Ovary (tissue), 10 donors: ENCODE results near the gene DDX60. TPM values are rescaled to one million over a fixed set of nuclear protein-coding genes. Genes with fewer than 3 reads are reported as not detected.

Experiments used
- DNase-seq, 5 donors: peaks; one replicate each; pipeline ENCODE4 v3.0.0-alpha.2; 2019 to 2020
- H3K27ac ChIP-seq, 2 donors: fragments of 200-600 bp; one replicate each; pipeline versions ENCODE4 v1.5.1 to v1.8.0; 2019 to 2022
- H3K27me3 ChIP-seq: fragments of 200-600 bp; one replicate; pipeline ENCODE4 v1.8.0; 2022
- H3K36me3 ChIP-seq: fragments of 200-600 bp; sonication (generic); one replicate; pipeline ENCODE4 v1.5.1; 2019
- H3K4me1 ChIP-seq: one replicate; pipeline ENCODE4 v1.8.1; 2013; ENCODE audit warnings: mild to moderate bottlenecking, moderate library complexity; ENCODE audit not compliant: insufficient read depth
- H3K4me3 ChIP-seq: fragments of 200-600 bp; sonication (generic); one replicate; pipeline ENCODE4 v1.5.1; 2017
- H3K9me3 ChIP-seq, 2 donors: fragments of 200-600 bp in 1 of 2; sonication (generic) in 1 of 2; one replicate each; pipeline versions ENCODE4 v1.5.1 to v1.8.1; 2013 to 2019; ENCODE audit warnings: mild to moderate bottlenecking in 1 of 2, moderate library complexity in 1 of 2
- EP300 ChIP-seq: sonication (generic); formaldehyde crosslinking; IDR thresholded peaks from one replicate; pipeline ENCODE4 v1.6.1; 2017; ENCODE audit warnings: antibody characterized with exemption
- POLR2A ChIP-seq: fragments of 450-650 bp; IDR thresholded peaks from one replicate; pipeline ENCODE4 v1.6.1; 2017; ENCODE audit warnings: antibody characterized with exemption, mild to moderate bottlenecking, moderate library complexity
- WGBS, 3 donors: extraction: QIAGEN DNeasy Blood & Tissue Kit in 1 of 3; methylation state at CpG; one replicate each; pipeline versions ENCODE4 v1.1.5 to v1.1.7; 2013 to 2017; 5-methylcytosine and 5-hydroxymethylcytosine counted together
- intact Hi-C, 4 donors: fragments of 100-400 bp; cut with DNase I; formaldehyde crosslinking; loops; one replicate each; pipeline versions ENCODE4 v1.11.0 to v1.15.1; 2022 to 2023
- long read RNA-seq, 3 donors: library from polyadenylated mRNA in 2 of 3; unstranded in 2 of 3; transcript quantifications; one replicate each; pipeline ENCODE4 v2.0.0 and lab custom pipeline, GENCODE V29; 2021 to 2026
- polyA plus RNA-seq, 2 donors: library from polyadenylated mRNA; stranded (reverse); fragments of 200-250 nt in 1 of 2; fragments of 350-450 nt in 1 of 2; fragmentation: Illumina TruSeq in 1 of 2; extraction: RNeasy Lipid Tissue Mini Kit (QIAGEN cat#74804) in 1 of 2; gene quantifications; one replicate each; pipeline ENCODE4 v1.2.3, GENCODE V29; 2013 to 2014
- total RNA-seq, 7 donors: library from RNA; depleted of rRNA in 2 of 7; stranded (reverse); fragments of >200 nt in 2 of 7; fragmentation: NEBNext Ultra II Directional in 3 of 7; extraction: Animal tissue kit (Norgen Biotek cat#: 25700) in 3 of 7; gene quantifications; one replicate each; pipeline versions ENCODE4 v1.1.0 to v1.2.4, GENCODE V29; 2016 to 2023
- TF ChIP-seq, protein P1 (sequence below), 3 donors: fragments of 450-650 bp in 2 of 3; fragments of 200-600 bp in 1 of 3; IDR thresholded peaks; one replicate each; pipeline versions ENCODE4 v1.5.1 to v1.8.0; 2016 to 2022; ENCODE audit warnings: antibody characterized with exemption in 3 of 3, mild to moderate bottlenecking in 1 of 3
- donor health status: DM: no; HTN: no; CAD: no; lungs with moderate emphysema.
- donor health status: DM: no; HTN: no; CAD: no.
- donor health status: Bipolar disorder and iron deficiency.
- donor health status: DM: yes; HTN: yes; CAD: no.
- donor health status: DM: no; HTN: no; CAD: no.
- donor health status: DM: yes; HTN: yes; CAD: no.

DDX60 gene
- total RNA-seq: 10 to 100 TPM; 15.3 to 31.6 (median 26.0) TPM
- 10 to 100 TPM; 12.0 to 15.5 TPM for polyA plus RNA-seq
- long read RNA-seq, donor 1, partial matches to known transcripts: 48 of 54 reads
- long read RNA-seq, donor 1, other reads (novel, unspliced or antisense): 6 of 54 reads
- long read RNA-seq, donor 2, full-length matches to known transcripts: 1 of 1 reads
- long read RNA-seq, donor 2, partial matches to known transcripts: 0 of 1 reads
- long read RNA-seq, donor 2, other reads (novel, unspliced or antisense): 0 of 1 reads
- long read RNA-seq, donor 3, full-length matches to known transcripts: 12 of 14 reads
- long read RNA-seq, donor 3, partial matches to known transcripts: 1 of 14 reads
- long read RNA-seq, donor 3, other reads (novel, unspliced or antisense): 1 of 14 reads

- no peaks in the 10 kb centered on the region for H3K36me3 ChIP-seq
- intact Hi-C loops: no loop called here
- TF ChIP-seq EP300: no peak
- TF ChIP-seq, protein P1, sequence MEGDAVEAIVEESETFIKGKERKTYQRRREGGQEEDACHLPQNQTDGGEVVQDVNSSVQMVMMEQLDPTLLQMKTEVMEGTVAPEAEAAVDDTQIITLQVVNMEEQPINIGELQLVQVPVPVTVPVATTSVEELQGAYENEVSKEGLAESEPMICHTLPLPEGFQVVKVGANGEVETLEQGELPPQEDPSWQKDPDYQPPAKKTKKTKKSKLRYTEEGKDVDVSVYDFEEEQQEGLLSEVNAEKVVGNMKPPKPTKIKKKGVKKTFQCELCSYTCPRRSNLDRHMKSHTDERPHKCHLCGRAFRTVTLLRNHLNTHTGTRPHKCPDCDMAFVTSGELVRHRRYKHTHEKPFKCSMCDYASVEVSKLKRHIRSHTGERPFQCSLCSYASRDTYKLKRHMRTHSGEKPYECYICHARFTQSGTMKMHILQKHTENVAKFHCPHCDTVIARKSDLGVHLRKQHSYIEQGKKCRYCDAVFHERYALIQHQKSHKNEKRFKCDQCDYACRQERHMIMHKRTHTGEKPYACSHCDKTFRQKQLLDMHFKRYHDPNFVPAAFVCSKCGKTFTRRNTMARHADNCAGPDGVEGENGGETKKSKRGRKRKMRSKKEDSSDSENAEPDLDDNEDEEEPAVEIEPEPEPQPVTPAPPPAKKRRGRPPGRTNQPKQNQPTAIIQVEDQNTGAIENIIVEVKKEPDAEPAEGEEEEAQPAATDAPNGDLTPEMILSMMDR (IDR thresholded peaks at IDR 0.05): peak in 2 of 3 donors; percentile 10 to 41
- peak; percentile 38 for TF ChIP-seq POLR2A
- H3K4me1 ChIP-seq: peaks cover 3% of the 10 kb centered on the region
- no peaks in the 10 kb centered on the region for H3K27me3 ChIP-seq
- H3K27ac ChIP-seq: peak within 1 kb of the TSS; percentile 96 to 97
- H3K9me3 ChIP-seq: no peaks in the 10 kb centered on the region
- peak; percentile 76 to 80 (median 78) for DNase-seq
- 0 to 1% (median 1%) methylated on average over 31 to 38 of the region's 38 CpGs for WGBS, 3 donors
- peak within 1 kb of the TSS; percentile 88 for H3K4me3 ChIP-seq
Observed at GRCh38 chr4:168318266-168318895, at the start of gene DDX60. Gene DDX60 (minus strand): TSS chr4:168318752. CDS start chr4:168311259, 7,493 bp downstream.

- Histone ChIP-seq H3K27me3 (peaks cover 2% of the 10 kb centered on the region), H3K27ac (no peak overlapping the region), H3K4me3 (no peak overlapping the region), H3K36me3 (no peaks in the 10 kb centered on the region), H3K9me3 (no peaks in the 10 kb centered on the region), H3K4me1 (no peaks in the 10 kb centered on the region)
- no peak for TF ChIP-seq POLR2A
- TF ChIP-seq, protein P1 (IDR thresholded peaks at IDR 0.05): no peak
- TF ChIP-seq EP300: no peak
- DNase-seq: no peak
- intact Hi-C loops: no loop called here
- 89 to 97% (median 90%) methylated on average over 3 of the region's 3 CpGs for WGBS, 3 donors
Observed at GRCh38 chr4:168367065-168367464, 48.5 kb upstream of the DDX60 start.

- no peaks in the 10 kb centered on the region for H3K36me3 ChIP-seq
- WGBS, 3 donors: 74 to 89% (median 83%) methylated on average over 4 of the region's 4 CpGs
- no peak overlapping the region for H3K4me3 ChIP-seq
- intact Hi-C loops: no loop called here
- no peak for TF ChIP-seq EP300
- no peak for TF ChIP-seq POLR2A
- no peaks in the 10 kb centered on the region for H3K27me3 ChIP-seq
- no peaks in the 10 kb centered on the region for H3K9me3 ChIP-seq
- no peak overlapping the region for H3K27ac ChIP-seq
- DNase-seq: no peak
- H3K4me1 ChIP-seq: no peaks in the 10 kb centered on the region
Observed at GRCh38 chr4:168362025-168362401, 43.5 kb upstream of the DDX60 start.

GRCh38 chr4:168361365-168362024 is 42.9 kb upstream of the DDX60 start:
- Histone ChIP-seq H3K36me3 (no peaks in the 10 kb centered on the region), H3K4me3 (no peak overlapping the region), H3K4me1 (no peaks in the 10 kb centered on the region), H3K27me3 (no peaks in the 10 kb centered on the region), H3K27ac (no peak overlapping the region), H3K9me3 (no peaks in the 10 kb centered on the region)
- no peak for DNase-seq
- TF ChIP-seq, protein P1 (IDR thresholded peaks at IDR 0.05): no peak
- TF ChIP-seq EP300 (no peak), POLR2A (no peak)
- WGBS, 3 donors: 93 to 95% (median 94%) methylated on average over 2 of the region's 2 CpGs
- intact Hi-C loops: no loop called here
